HG02981 (cell line): ENCODE results near the gene LACTB.

ENCODE experiments used
- ATAC-seq: cut with Tn5 transposase; IDR thresholded peaks from one replicate; pipeline ENCODE4 v1.9.1; 2021; ENCODE audit warnings: mild to moderate bottlenecking, moderate library complexity; ENCODE audit not compliant: unreplicated experiment

The LACTB gene

GRCh38 chr15:63122002-63122875 is 578 bp downstream of the LACTB start:
- peak; percentile 84 for ATAC-seq

DNA sequence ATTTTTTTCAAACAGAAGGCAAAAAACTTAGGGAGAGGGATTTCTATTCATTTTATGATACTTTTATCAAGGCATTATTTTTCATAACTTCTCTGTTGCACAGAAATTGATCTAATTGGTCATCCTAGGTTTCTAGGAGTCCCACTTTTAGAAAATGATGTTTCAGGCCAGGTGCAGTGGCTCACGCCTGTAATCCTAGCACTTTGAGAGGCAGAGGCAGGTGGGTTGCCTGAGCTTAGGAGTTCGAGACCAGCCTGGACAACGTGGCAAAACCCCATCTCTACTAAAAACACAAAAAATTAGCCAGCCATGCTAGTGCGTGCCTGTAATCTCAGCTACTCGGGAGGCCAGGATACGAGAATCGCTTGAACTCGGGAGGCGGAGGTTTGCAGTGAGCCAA is 2.8 kb downstream of the LACTB start:
- no peak for ATAC-seq

- no peak for ATAC-seq
Observed at GRCh38 chr15:63126726-63127125, 5.1 kb downstream of the LACTB start.

DNA sequence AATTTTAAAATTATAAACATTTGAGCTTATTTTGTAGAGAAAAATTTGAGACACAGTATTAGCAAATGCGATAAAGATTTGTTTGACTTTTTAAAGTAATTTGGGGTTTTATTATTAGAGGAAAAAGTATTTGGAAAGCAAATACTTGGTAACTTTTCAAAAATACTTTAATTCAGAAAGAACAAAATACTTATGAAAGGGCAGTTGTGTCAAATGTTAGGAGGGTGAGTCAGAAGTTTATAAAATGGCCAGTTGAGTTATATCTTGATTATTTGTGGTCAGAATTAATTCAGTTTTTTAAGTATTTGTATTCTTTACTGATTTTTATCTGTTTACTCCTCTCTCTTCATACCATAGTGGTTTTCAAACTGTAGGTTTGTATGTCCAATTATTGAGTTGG is 12.1 kb downstream of the LACTB start:
- ATAC-seq: no peak

DNA sequence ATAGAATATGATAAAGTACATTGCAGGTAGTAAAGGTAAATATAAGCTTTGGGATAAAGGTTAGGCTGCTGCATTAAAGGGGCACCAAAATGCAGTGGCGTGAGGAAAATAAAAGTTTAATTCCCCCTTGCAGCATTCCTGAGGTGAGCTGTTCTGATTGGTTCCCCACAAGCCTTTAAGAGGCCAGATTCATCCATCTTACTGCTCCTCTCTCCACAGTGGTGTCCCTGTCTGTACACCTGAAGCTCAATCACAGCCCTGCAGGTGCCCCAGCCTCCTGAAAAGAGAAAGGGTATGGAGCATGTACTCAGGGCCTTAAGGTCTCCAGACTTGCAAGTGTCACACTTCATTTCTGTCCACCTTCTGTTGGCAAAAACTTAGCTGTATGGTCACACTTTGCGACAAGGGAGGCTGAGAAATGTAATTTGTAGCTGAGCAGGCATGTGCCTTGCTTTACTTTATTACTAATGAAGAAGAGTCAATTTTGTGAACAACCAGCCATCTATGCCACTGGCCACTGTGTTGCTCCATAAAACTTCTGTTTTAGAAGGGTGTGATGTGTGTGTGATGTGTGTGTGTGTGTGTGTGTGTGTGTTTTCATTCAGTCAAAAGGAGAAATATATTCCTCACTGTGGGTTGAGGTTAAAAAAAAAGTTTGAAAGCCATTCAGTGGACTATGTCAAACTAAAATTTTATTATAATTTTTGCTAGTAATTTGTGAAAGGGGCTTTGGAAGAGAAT is 12.8 kb downstream of the LACTB start:
- no peak for ATAC-seq

GRCh38 chr15:63135281-63135680 is 13.6 kb downstream of the LACTB start:
- ATAC-seq: no peak

DNA sequence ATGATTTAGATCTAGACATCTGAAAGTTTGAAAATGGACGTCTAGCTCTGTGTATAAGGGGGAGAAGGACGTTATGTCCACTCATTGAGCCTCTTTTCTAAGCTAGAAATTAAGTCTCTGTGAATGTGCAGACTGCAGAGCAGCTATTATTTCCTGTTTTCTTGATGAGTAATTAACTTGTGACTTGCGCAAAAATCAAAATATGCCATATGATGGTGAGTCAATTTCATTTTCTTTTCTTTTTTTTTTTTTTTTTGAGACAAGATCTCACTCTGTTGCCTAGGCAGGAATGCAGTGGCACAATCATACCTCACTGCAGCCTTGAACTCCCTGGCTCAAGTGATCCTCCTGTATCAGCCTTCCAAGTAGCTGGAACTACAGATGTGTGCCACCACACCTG is 14.1 kb downstream of the LACTB start:
- ATAC-seq: no peak

DNA sequence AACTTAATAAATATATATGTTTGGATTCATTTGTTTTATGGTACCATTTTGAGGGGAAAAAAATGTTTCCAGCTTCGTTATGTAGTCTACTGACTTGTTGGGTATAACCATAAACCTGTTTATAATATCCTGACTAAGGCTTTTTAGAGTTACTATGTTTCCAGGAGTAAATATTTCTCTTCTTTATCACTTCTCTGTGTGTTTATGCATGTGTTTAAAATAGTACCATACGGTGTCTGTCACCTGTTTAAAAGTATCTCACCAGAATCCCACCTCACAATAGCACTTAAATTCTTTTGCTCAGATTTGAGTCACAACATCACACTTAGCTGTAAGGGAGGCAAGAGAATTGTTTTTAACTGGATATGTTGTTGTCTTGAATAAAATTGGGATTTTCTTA is 15.1 kb downstream of the LACTB start:
- ATAC-seq: no peak

GRCh38 chr15:63140936-63141335 is 19.3 kb downstream of the LACTB start:
- no peak for ATAC-seq

- no peak for ATAC-seq
Observed at GRCh38 chr15:63145426-63145825, 23.8 kb downstream of the LACTB start.

DNA sequence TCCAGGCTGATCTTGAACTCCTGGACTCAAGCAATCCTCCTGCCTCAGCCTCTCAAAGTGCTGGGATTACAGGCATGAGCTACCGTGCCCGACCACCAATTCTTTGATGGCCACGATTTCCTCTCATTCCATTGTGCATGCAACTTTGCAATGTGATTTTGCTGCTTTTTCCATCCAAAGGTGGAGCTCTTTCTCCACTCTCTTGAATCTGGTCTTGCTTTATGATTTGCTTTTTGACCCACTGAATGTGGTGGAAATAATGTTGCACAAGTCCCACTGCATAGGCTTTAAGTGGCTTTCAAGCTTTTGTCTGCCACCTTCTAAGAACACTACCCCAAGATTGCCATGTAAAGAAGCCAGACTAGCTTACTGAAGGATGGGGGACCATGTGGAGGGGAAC is 25.0 kb downstream of the LACTB start:
- ATAC-seq: no peak

DNA sequence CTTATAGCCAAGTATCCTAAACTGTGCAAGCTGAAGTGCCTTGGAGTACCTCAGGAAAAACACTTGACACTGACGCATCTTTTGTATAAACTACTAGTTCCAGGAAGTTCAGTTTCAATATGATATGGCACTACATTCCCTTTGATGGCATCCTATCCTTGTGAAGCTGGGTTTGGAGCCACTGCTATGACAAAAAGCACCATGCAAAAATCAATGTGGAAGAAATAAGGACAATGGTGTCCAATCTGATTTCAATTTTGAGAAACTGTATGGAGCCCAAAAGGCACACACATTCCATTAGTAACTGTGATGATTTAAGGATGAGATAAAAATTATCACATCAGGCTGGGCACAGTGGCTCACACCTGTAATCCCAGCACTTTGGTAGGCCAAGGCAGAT is 30.0 kb downstream of the LACTB start:
- no peak for ATAC-seq

DNA sequence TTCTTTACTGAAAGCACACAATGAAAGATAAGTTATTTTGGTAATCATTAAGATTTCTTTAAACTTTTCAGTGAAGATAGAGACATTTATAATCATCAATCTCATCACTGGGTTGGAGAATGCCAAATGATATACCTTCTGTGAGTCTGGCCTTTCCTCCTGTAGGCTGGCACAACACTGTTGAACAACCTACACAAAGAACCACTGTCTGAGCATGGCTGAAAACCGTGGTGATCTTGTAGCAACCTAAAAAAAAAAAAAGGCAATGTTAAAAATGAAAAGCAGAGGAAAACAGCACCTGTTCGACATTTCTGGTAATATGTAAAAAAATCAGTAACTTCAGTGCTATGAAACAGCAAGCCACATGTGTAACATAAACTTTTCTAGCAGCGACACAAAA is 33.8 kb downstream of the LACTB start:
- ATAC-seq: no peak

- ATAC-seq: no peak
Observed at GRCh38 chr15:63156086-63156710, 34.5 kb downstream of the LACTB start.

DNA sequence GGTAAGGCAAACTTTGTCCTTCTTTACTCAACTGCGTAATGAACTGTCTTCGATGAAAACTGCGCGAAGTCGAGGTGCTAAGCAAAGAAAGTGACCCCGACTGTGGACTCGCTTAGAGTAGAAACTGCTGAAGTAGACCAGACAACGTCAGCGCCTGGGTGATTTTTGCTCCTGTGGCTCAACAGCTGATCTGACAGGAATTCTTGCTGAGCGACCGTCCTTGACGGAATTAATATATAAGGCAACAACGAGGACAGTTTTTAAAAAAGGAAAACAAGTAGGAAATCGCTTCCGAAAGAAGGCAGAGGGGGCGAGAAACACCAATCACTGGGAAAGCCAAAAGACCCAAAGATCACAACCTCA is 35.1 kb downstream of the LACTB start:
- ATAC-seq: no peak

DNA sequence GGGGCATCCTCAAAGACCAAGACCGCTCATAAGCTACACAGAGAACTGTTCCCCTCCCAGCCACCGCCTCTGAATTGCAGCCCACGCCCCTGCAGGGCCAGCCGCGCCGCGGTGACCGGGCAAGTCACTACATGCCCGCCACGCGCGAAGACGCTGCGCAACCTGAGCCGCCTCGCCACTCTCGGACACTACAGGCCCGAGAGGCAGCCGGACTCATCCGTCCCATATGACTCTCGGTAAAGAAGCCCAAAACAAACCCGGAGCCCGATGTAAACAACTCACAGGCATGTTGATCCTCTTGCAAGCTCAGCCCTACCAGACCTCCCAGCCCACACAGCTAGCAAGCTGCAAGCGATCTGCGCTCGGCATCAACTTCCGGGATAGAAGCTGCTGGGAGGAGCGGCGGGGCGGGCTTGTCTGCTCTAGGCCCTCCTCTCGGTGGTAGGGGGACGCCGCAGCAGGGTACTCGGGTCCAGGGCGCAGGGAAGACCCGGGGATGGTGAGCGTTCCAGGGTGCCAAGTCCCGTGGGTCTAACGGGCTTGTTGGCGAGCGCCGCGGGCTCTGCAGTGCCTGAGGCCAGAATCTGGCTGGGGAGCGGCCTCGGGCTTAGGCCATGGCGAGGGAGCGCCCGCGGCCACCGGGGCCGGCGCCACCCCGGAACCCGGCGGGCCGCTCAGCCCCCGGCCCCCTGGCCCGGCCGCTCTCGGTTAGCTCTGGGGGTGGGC is 35.6 kb downstream of the LACTB start, which contains the start of gene RPS27L:
Gene RPS27L, minus strand, starts transcription at position 360 of the 726 bp plus-strand sequence. Its CDS starts 72 bp downstream, at position 288.
- peak; percentile 88 for ATAC-seq

GRCh38 chr15:63157891-63158431 is 36.3 kb downstream of the LACTB start:
- ATAC-seq: peak; percentile 12

- ATAC-seq: no peak
Observed at GRCh38 chr15:63160638-63161037, 39.0 kb downstream of the LACTB start.

- ATAC-seq: no peak
Observed at GRCh38 chr15:63163217-63163616, 41.6 kb downstream of the LACTB start.

DNA sequence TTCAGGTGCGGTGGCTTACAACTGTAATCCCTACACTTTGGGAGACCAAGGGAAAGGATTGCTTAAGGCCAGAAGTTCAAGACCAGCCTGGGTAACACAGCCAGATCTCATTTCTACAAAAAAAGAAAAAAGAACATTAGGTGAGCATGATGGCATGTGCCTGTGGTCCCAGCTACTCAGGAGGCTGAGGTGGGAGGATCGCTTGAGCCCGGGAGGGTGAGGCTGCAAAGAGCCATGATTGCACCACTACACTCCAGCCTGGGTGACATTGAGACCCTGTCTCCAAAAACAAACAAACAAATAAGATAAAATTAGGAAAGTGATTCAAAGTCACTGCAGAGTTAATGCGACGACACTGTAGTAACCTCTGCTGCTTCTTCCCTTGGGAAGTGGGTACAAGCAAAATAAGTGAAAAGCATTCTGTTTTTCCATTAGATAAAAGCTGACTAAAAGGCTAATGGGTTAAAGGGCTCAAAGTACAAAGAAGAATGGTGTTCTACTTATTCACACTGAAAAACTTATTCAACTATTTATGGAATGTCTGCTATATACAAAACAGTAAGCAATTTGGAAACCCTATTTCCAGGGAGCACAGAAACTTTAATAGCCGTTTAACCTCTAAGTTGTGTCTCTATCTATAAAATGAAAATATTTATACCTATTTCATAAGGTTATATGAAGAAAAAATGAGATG is 43.7 kb downstream of the LACTB start:
- ATAC-seq: no peak
